ENCODE results near the gene SGMS2. TPM values are rescaled to one million over a fixed set of nuclear protein-coding genes. Genes with fewer than 3 reads are reported as not detected.

The SGMS2 gene
- total and polyA plus RNA-seq, 2 of the 13 experiments (the other 11 are each of a cell fraction or from before 2014, with no cell fraction given) = 1.2 to 1.7 TPM

DNA sequence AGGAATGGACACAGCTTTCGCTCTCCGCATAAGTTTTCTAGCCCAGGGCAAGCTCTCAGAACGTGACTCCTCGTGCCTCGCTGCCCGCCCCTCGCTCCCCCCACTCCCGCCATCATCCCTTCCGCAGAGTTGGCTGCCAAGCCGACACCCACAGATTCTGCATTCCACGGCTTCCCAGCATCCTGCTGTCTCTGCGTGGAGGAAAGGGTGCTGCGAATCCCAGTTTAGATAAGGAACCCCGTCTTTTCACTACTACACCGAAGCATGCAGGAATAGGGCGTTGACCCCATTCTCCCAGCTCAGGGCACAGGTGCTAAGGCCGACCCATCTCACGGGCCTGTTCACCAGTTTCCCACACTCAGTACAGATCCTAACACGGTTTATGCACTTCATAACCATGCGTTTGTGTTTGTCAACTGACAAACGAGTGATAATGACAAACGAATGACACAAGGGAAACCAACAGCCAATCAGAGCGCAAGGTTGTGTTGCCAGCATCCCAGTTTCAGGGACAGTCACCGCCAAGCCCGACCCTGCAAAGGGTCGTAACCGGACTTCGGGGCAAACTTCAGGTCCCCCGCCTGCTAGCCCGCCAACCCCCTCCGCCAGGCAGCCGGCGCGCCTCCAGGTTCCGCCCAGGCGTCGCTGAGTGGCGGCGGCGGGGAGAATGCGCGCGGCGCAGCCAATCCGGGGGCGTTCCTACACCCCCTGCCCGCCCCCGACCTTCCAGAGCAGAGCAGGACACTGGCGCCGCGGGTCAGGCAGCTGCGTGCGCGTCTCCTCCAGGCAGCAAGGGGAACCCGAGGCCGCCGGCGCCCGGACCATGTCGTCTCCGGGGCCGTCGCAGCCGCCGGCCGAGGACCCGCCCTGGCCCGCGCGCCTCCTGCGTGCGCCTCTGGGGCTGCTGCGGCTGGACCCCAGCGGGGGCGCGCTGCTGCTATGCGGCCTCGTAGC is 106.4 kb downstream of the SGMS2 start, which contains the start of gene CYP2U1 (continued):
- TF ChIP-seq, protein P1, sequence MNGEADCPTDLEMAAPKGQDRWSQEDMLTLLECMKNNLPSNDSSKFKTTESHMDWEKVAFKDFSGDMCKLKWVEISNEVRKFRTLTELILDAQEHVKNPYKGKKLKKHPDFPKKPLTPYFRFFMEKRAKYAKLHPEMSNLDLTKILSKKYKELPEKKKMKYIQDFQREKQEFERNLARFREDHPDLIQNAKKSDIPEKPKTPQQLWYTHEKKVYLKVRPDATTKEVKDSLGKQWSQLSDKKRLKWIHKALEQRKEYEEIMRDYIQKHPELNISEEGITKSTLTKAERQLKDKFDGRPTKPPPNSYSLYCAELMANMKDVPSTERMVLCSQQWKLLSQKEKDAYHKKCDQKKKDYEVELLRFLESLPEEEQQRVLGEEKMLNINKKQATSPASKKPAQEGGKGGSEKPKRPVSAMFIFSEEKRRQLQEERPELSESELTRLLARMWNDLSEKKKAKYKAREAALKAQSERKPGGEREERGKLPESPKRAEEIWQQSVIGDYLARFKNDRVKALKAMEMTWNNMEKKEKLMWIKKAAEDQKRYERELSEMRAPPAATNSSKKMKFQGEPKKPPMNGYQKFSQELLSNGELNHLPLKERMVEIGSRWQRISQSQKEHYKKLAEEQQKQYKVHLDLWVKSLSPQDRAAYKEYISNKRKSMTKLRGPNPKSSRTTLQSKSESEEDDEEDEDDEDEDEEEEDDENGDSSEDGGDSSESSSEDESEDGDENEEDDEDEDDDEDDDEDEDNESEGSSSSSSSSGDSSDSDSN (CRISPR knock-in tag; IDR thresholded peaks at IDR 0.05) = peak; percentile 68; the same call in 1 of the 2 replicates
- TF ChIP-seq EED (CRISPR knock-in tag; IDR thresholded peaks at IDR 0.05) (no peak), FOXC1 (CRISPR knock-in tag; IDR thresholded peaks at IDR 0.05; ENCODE audit: borderline replicate concordance) (peak; percentile 63), SKI (IDR thresholded peaks at IDR 0.05; ENCODE audit: partially characterized antibody) (peak; percentile 18), TARDBP (CRISPR knock-in tag; IDR thresholded peaks at IDR 0.05) (no peak), ZBTB3 (CRISPR knock-in tag; IDR thresholded peaks at IDR 0.05; ENCODE audit: borderline replicate concordance, low read depth) (0 out of 2 replicates have a peak, but pooled peaks have one; percentile 26), TBL1XR1 (IDR thresholded peaks at IDR 0.05; ENCODE audit: borderline replicate concordance, low read length, partially characterized antibody) (no peak), ZNF264 (CRISPR knock-in tag; IDR thresholded peaks at IDR 0.05) (no peak), ZKSCAN1 (IDR thresholded peaks at IDR 0.05; ENCODE audit: low read length) (no peak), ZNF383 (CRISPR knock-in tag; IDR thresholded peaks at IDR 0.05; ENCODE audit: borderline replicate concordance) (no peak), CBX1 (IDR thresholded peaks at IDR 0.05; ENCODE audit: low read depth) (no peak), YY1 (IDR thresholded peaks at IDR 0.05; ENCODE audit: insufficient read depth, insufficient replicate concordance, low read depth, low read length) (no peak), ZNF235 (CRISPR knock-in tag; IDR thresholded peaks at IDR 0.05; ENCODE audit: borderline replicate concordance) (no peak), ZNF543 (CRISPR knock-in tag; IDR thresholded peaks at IDR 0.05) (0 out of 2 replicates have a peak, but pooled peaks have one; percentile 72), MATR3 (CRISPR knock-in tag; IDR thresholded peaks at IDR 0.05) (no peak), DMAP1 (CRISPR knock-in tag; IDR thresholded peaks at IDR 0.05) (no peak), KMT2B (CRISPR knock-in tag; IDR thresholded peaks at IDR 0.05) (peak; percentile 43; the same call in 1 of the 2 replicates), ATM (IDR thresholded peaks at IDR 0.05; ENCODE audit: borderline replicate concordance) (no peak), JUN (CRISPR knock-in tag; IDR thresholded peaks at IDR 0.05) (no peak)
- TF ChIP-seq, protein P2, sequence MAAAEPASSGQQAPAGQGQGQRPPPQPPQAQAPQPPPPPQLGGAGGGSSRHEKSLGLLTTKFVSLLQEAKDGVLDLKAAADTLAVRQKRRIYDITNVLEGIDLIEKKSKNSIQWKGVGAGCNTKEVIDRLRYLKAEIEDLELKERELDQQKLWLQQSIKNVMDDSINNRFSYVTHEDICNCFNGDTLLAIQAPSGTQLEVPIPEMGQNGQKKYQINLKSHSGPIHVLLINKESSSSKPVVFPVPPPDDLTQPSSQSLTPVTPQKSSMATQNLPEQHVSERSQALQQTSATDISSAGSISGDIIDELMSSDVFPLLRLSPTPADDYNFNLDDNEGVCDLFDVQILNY (CRISPR knock-in tag; conservative IDR thresholded peaks at IDR 0.05) = no peak
- TF ChIP-seq, protein P3, sequence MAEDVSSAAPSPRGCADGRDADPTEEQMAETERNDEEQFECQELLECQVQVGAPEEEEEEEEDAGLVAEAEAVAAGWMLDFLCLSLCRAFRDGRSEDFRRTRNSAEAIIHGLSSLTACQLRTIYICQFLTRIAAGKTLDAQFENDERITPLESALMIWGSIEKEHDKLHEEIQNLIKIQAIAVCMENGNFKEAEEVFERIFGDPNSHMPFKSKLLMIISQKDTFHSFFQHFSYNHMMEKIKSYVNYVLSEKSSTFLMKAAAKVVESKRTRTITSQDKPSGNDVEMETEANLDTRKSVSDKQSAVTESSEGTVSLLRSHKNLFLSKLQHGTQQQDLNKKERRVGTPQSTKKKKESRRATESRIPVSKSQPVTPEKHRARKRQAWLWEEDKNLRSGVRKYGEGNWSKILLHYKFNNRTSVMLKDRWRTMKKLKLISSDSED (CRISPR knock-in tag; IDR thresholded peaks at IDR 0.05) = no peak
- TF ChIP-seq, protein P4, sequence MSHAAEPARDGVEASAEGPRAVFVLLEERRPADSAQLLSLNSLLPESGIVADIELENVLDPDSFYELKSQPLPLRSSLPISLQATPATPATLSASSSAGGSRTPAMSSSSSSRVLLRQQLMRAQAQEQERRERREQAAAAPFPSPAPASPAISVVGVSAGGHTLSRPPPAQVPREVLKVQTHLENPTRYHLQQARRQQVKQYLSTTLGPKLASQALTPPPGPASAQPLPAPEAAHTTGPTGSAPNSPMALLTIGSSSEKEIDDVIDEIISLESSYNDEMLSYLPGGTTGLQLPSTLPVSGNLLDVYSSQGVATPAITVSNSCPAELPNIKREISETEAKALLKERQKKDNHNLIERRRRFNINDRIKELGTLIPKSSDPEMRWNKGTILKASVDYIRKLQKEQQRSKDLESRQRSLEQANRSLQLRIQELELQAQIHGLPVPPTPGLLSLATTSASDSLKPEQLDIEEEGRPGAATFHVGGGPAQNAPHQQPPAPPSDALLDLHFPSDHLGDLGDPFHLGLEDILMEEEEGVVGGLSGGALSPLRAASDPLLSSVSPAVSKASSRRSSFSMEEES (CRISPR knock-in tag; IDR thresholded peaks at IDR 0.05) = no peak
- TF ChIP-seq, protein P5, sequence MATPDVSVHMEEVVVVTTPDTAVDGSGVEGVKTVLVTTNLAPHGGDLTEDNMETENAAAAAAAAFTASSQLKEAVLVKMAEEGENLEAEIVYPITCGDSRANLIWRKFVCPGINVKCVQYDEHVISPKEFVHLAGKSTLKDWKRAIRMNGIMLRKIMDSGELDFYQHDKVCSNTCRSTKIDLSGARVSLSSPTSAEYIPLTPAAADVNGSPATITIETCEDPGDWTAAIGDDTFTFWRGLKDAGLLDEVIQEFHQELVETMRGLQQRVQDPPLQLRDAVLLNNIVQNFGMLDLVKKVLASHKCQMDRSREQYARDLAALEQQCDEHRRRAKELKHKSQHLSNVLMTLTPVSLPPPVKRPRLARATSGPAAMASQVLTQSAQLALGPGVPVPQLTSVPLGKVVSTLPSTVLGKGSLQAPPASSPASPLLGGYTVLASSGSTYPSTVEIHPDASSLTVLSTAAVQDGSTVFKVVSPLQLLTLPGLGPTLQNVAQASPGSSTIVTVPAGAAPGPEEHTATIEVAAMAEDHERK (CRISPR knock-in tag; IDR thresholded peaks at IDR 0.05; ENCODE audit: low read depth) = no peak
